Measurements from ENCODE around the gene DSCAML1.

DNA sequence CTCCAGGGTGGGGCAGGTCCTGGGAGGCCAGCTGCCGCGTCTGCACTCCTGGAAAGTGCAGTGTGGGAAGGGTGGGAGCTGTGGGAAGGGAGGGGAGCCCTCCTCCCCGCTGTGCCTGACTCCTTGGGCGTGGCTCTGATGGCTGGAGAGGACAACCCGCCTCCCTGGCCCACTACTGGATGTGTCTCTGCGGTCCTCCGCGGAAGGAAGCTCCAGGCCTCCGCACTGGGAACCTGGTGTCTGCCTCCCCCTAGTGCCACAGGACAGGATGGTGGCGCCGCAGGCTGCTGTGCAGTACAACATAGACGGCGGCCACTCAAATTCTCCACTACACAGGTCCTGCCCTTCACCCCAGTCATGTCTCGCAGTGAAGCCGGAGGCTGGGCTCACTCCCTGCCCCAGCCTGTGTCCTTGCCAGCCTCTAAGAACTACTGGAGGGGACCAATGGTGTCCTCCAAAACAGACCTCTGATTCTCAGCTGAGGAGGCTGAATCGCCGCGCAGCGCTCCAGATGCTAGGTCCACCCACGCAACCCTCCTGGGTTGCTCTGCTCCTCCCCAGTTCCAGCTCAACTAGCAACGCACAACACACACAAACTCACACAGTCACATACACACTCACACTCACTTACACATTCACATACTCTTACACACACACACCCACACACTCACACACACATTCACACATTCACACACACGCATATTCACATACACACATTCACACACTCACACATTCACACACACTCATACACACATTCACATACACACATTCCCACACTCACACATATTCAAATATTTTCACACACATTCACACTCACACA lies 12.4 kb upstream of the DSCAML1 start:
- no peak for TF ChIP-seq EZH2 (IDR thresholded peaks at IDR 0.05; ENCODE audit: borderline replicate concordance, low read length)
- TF ChIP-seq, protein P1, sequence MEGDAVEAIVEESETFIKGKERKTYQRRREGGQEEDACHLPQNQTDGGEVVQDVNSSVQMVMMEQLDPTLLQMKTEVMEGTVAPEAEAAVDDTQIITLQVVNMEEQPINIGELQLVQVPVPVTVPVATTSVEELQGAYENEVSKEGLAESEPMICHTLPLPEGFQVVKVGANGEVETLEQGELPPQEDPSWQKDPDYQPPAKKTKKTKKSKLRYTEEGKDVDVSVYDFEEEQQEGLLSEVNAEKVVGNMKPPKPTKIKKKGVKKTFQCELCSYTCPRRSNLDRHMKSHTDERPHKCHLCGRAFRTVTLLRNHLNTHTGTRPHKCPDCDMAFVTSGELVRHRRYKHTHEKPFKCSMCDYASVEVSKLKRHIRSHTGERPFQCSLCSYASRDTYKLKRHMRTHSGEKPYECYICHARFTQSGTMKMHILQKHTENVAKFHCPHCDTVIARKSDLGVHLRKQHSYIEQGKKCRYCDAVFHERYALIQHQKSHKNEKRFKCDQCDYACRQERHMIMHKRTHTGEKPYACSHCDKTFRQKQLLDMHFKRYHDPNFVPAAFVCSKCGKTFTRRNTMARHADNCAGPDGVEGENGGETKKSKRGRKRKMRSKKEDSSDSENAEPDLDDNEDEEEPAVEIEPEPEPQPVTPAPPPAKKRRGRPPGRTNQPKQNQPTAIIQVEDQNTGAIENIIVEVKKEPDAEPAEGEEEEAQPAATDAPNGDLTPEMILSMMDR (IDR thresholded peaks at IDR 0.05; ENCODE audit: low read length): no peak

Measured in OCI-LY1 (cell line).